GM21515 (cell line): ENCODE measurements around the gene HSBP1L1.
"Not testable (repeated sequence)": the region's sequence is repeated elsewhere in the genome, so short reads cannot be mapped to it uniquely, and the experiment has no call there.

Experiments
- ATAC-seq: cut with Tn5 transposase; IDR thresholded peaks from one replicate; pipeline ENCODE4 v1.9.1; 2021; ENCODE audit not compliant: unreplicated experiment

The HSBP1L1 gene

GRCh38 chr18:79960161-79960801 is 4.2 kb upstream of the HSBP1L1 start:
- ATAC-seq, result not testable (repeated sequence)

DNA sequence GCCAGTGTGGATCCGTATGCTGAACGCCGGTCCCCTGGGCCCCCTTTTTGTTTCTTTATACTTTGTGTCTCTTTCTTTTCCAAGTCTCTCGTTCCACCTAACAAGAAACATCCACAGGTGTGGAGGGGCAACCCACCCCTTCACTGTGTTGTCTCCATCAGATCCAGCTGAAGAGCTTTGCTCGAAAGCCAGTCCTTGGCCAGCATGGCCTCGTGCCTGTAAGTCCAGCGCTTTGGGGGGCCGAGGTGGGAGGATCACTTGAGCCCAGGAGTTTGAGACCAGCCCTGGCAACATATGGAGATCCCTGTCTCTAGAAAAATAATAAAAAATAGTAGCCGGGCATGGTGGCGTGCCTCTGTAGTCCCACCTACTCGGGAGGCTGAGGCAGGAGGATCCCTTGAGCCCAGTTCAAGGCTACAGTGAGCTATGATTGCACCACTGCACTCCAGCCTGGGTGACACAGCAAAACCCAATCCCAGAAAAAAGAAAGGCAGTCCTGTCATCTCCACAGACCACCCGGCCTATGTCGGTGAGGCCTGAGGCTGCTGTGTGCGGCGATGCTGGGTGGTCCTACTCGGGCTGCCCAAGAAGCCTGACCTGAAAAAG is 3.4 kb upstream of the HSBP1L1 start:
- no peak for ATAC-seq

GRCh38 chr18:79961527-79962291 is 2.7 kb upstream of the HSBP1L1 start:
- no peak for ATAC-seq

- ATAC-seq, result no peak
Observed at GRCh38 chr18:79962311-79962710, 2.1 kb upstream of the HSBP1L1 start.

- peak; percentile 60 for ATAC-seq
Observed at GRCh38 chr18:79962835-79963657, 1.4 kb upstream of the HSBP1L1 start.

- ATAC-seq, result no peak
Observed at GRCh38 chr18:79963658-79964329, 649 bp upstream of the HSBP1L1 start.

DNA sequence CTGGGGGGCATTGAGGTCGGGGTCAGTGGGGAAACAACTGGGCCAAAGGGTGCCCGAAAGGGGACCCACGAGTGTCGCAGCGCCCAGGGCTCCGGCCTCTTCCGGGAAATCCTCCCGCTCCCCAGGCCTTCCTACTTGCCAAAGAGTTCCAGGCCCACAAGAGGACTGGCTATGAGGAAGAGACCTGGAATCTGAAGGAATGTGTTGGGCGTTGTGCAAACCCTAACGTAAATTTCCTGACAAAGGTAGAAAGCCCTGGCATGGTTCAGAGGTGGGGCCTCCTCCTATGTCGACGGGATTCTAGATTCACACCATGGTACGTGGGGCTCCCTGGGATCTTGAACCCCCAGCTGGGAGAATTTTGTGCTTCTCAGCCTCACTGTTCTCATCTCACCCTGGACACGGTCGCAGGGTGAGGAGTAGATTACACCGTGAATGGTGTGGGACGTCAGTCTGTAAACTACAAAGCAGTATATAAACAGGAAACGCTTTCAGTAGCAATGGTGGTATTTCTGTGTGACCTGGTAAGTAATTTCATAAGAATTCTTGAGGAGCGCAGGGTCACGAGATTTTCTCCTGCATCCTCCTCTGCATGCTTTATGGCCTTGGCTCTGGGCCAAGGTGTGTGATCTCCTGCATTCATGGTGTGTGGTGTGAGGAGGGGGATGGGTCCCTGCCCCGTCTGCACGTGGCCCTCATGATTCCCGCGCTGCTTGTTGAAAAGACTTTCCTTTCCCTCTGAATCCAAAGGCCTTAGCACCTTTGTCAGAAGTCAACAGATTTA is 868 bp downstream of the HSBP1L1 start:
- no peak for ATAC-seq

DNA sequence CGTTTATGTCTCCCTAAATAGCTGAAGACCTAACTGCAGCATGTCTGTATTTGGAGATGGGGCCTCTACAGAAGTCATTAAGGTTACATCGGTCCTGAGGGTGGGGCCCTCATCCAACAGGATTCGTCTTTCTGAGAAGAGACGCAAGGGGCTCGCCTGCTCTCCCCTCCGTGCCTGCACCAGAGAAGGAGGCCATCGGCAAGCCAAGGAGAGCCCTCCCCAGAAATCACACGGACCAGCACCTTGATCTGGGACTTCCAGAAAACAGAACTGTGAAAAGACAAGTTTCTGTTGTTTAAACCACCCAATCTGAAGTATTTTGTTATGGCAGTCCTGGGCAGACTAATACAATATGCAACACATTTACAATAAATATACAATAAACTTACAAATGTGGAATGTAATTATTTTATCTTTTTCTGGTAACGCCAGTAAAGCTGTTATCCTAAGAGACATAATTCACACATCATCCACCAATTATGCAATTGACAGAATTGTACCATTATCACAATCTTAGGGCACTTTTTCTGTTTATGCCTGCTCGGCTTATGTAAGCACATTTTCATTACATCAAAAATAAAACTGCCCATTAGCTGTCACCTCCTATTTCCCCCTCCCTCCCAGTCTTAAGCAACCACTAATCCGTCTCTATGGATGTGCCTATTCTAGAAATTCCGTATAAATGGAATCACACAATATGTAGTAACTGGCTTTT is 6.1 kb downstream of the HSBP1L1 start:
- ATAC-seq, result no peak

GRCh38 chr18:79971211-79971952 is 6.9 kb downstream of the HSBP1L1 start:
- no peak for ATAC-seq

- no peak for ATAC-seq
Observed at GRCh38 chr18:79971986-79972385, 7.5 kb downstream of the HSBP1L1 start.

- ATAC-seq, result no peak
Observed at GRCh38 chr18:79972720-79973119, 8.3 kb downstream of the HSBP1L1 start.

- ATAC-seq, result no peak
Observed at GRCh38 chr18:79973517-79973916, 9.1 kb downstream of the HSBP1L1 start.

GRCh38 chr18:79974025-79974654 is 9.7 kb downstream of the HSBP1L1 start:
- ATAC-seq, result no peak

DNA sequence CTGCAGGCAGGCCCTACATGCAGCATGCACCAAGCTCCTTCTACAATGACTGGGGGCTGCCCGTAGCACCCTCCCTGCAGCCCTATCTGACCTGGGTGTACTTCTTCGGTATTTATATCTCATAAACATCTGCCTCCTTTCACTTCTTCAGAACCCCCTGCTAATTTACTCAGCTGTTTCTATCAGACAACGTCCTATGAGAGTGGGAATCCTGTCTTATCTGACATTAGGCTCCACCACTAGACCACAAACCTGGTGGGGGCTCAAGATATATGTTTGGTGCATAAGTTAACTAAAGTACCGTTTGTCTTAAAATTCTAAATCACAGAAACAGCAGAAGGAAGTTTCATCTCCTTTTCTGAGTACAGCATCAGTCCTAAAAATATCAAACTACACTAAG is 10.6 kb downstream of the HSBP1L1 start:
- no peak for ATAC-seq

DNA sequence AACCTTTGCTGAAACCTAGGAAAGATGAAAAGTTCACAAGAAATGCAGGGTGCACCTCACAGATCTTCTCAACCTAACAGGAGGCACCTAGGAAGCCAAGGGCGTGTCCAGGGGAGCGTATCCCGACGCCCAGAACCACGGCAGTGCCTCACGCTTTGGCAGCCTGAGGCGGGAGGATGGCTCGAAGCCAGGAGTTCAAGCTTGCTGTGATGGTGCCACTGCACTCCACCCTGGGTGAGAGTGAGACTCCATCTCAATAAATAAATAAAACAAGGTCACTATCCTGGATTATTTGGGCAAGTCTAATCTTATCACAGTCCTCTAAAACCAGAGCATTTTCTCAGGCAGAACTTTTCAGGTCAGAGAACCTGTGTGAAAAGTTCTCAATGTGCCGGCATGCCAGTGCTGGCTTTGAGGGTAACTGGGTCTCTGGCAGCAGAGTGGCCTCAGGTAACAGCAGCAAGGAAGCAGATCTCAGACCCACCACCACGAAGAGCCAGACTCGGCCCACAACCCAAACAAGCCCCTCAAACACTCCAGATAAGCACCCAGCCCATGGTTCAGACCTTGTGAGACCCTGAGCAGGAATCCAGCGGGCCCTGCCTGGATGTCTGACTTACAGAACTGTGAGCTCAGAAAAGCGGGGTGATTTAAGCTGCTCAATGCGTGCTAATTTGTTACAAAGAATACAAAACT is 11.7 kb downstream of the HSBP1L1 start:
- no peak for ATAC-seq

- ATAC-seq, result no peak
Observed at GRCh38 chr18:79979843-79980242, 15.4 kb downstream of the HSBP1L1 start.

DNA sequence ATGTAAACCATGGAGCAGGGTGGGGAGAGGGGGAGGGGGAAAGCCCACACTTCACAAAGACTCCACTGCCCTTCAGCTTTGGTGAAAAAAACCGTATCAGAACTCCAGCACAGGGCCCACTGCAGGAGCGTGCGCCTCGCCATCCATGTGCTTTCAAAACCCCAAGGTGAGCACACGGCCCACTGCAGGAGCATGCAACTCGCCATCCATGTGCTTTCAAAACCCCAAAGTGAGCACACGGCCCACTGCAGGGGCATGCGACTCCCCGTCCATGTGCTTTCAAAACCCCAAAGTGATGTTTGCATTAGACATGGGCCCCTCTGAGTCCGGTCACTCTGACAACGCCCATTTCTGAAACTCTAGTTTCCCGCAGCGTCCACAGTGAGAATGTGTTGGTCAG is 16.1 kb downstream of the HSBP1L1 start:
- ATAC-seq, result no peak

DNA sequence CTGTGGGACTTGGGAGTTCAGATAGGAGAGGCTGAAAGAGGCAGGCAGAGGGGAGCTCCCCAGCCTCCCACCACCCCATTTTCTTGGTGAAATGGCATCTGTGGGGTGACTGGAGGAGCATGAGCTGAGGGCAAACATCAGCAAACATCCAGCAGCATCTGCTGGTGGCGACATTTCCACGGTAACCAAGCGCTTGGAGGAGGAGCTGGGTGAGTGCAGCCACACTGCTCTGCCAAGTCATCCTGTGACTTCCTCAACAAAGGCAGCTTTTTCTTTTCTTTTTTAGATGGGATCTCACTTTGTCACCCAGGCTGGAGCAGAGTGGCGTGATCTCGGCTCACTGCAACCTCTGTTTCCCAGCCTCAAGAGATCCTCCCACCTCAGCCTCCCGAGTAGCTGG is 18.3 kb downstream of the HSBP1L1 start:
- ATAC-seq, result no peak
